GM12874 (cell line): ENCODE measurements around the gene TMEM145.

Experiments
- TF ChIP-seq, protein P1 (sequence below): IDR thresholded peaks from 2 replicates; pipeline ENCODE4 v1.5.1; 2011; ENCODE audit warnings: low read depth, mild to moderate bottlenecking, control low read depth, low read length, moderate library complexity; ENCODE audit not compliant: insufficient read depth

The TMEM145 gene

DNA sequence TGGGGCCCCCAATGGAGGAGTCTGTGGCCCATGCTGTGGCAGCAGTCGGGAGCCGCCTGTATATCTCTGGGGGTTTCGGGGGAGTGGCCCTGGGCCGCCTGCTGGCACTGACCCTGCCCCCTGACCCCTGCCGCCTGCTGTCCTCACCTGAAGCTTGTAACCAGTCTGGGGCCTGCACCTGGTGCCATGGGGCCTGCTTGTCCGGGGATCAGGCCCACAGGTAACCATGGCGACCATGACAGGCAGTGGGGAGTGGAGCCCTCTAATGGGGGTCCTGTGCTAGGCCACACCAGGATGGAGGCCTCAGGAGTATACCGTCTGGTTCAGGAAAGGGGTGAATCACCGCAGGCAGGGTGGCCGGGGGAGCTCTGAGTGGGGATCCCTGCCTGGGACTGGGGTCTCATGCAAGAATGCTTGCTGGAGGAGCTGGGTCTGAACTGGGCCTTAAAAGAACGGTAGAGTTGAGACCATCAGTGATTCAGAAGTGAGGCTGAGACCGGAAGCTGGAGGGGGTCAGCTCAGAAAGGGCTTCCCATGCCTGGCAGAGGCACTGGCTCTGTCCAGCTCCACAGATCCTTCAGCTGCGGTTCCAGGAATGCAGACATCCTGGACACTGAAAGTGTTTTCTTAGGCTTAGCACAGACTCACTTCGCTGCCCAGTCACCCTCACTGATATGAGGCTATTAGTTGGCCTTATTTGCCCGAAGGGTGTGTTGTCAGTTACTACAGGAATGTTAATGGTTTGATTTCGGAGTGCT, 47.9 kb downstream of the TMEM145 start:
- TF ChIP-seq, protein P1, sequence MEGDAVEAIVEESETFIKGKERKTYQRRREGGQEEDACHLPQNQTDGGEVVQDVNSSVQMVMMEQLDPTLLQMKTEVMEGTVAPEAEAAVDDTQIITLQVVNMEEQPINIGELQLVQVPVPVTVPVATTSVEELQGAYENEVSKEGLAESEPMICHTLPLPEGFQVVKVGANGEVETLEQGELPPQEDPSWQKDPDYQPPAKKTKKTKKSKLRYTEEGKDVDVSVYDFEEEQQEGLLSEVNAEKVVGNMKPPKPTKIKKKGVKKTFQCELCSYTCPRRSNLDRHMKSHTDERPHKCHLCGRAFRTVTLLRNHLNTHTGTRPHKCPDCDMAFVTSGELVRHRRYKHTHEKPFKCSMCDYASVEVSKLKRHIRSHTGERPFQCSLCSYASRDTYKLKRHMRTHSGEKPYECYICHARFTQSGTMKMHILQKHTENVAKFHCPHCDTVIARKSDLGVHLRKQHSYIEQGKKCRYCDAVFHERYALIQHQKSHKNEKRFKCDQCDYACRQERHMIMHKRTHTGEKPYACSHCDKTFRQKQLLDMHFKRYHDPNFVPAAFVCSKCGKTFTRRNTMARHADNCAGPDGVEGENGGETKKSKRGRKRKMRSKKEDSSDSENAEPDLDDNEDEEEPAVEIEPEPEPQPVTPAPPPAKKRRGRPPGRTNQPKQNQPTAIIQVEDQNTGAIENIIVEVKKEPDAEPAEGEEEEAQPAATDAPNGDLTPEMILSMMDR = no peak

DNA sequence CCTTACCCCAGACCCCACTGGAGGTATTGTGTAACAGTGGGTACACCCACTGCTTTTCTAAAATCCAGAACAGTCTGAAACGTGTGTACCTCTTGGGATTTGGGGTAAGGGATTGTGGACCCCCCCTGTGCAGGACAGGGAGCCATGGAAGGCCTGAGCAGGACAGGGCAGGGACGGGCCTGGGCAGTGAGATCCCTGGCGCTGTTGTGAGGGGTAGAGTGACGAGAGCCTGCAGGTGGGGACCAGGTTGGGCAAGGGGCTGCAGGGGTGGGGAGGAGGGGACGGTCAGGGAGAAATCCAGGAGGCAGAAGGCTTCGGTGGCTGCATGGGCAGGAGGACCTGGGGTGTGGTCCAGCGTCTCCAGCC, 48.4 kb downstream of the TMEM145 start:
- TF ChIP-seq, protein P1 = no peak

DNA sequence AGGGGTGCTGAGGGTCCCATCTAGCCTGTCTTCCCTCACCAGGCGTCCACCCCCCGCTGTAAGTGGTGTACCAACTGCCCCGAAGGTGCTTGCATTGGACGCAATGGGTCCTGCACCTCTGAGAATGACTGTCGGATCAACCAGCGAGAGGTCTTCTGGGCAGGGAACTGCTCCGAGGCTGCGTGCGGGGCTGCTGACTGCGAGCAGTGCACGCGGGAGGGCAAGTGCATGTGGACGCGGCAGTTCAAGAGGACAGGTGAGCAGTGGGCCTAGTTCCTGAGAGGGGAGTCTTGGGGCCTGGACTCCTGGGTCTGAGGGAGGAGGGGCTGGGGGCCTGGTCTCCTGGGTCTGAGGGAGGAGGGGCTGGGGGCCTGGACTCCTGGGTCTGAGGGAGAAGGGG, 49.2 kb downstream of the TMEM145 start:
- TF ChIP-seq, protein P1 = no peak

DNA sequence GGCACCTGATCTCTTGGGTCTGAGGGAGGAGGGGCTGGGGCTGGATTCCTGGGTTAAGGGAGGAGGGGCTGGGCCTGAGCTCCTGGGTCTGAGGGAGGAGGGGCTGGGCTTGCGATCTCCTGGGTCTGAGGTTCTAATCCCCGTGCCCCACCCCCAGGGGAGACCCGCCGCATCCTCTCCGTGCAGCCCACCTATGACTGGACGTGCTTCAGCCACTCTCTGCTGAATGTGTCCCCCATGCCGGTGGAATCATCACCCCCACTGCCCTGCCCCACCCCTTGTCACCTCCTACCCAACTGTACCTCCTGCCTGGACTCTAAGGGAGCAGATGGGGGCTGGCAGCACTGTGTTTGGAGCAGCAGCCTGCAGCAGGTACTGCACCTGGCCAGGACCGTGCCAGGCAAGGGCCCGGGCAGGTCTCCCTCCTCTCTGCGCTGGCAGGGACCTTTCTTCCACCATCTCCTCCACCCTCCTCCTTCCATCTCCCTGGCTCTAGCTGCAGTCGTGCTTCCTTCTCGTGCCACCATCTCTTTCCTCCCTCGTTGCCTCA, 49.9 kb downstream of the TMEM145 start:
- TF ChIP-seq, protein P1 = no peak

DNA sequence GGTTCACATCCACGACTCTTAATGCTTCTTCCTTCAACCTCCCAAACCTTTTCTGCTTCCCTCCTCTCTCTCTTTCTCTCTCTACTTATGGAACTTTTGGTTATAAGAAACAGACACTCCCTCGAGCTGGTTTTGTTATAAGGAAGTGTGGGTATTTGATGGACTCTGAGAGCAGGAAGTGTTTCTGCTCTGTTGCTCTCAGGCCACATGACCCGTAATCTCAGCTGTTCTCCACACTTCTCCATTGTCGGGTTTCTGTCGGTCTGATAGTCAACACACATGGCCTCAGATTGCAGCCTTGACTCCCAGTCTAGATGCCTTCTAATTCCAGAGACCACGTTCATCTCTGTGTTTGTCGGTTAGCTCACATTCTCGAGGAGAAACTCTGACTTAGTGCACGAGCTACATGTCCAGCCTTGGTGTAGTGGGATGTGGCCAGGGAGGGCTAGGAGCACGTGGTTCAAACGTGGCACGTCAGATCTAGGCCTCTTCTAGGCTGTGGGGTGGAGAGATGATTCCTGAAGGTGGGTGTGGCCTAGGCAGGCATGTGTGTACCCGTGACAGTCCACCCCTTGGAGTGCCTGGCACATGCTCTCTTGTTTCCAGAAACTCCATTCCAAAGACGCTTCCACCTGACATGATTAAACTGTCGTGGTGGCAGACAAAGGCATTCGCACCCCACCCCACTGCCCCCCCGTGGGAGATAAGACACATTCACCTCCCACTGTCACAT, 50.7 kb downstream of the TMEM145 start:
- TF ChIP-seq, protein P1 = no peak

DNA sequence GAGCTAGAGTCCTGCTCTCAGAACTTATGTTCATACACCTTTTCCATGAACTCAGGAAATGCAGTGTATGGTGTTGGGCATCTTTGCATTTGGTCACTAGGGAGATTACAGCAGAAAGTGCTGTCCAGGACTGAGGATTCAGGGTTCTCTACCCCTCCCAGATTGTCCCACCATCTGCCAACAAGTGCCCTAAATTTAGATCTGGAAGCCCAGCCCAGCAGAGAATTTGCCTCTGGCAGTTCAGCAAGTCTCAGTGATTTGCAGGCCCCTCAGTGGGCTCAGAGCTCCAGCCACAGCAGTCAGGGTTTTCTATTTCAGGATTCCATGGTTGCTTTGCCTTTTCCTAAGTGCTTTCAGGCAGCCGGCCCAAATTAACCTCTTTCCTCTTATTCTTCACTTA, 53.6 kb downstream of the TMEM145 start:
- TF ChIP-seq, protein P1 = no peak

DNA sequence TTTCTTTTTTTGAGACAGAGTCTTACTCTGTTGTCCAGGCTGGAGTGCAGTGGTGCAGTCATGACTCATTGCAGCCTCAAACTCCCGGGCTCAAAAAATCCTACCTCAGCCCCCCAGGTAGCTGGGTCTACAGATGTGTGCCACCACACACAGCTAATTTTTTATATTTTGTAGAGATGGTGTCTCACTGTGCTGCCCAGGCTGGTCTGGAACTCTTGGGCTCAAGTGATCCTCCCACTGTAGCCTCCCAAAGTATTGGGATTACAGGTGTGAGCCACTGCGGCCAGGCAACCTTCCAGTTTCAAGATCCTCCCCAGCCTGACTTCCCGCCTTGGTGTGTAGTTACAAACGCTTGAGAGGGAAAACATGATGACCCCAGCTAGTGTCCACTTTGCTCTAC, 54.8 kb downstream of the TMEM145 start:
- TF ChIP-seq, protein P1 = no peak
